GM21528 (cell line): ENCODE results near the gene CACNG8.
"Not testable (repeated sequence)": the region's sequence is repeated elsewhere in the genome, so short reads cannot be mapped to it uniquely, and the experiment has no call there.

Source experiments
- ATAC-seq: cut with Tn5 transposase; IDR thresholded peaks from one replicate; pipeline ENCODE4 v1.9.1; 2021; ENCODE audit warnings: mild to moderate bottlenecking, moderate library complexity; ENCODE audit not compliant: unreplicated experiment, low FRiP score

Gene CACNG8

GRCh38 chr19:53962887-53963431, at the start of gene CACNG8:
Gene CACNG8, plus strand, starts transcription at chr19:53962937.
- no peak for ATAC-seq

- no peak for ATAC-seq
These were observed 47.7 kb upstream of the CACNG8 start for GRCh38 chr19:53915000-53915399.

- no peak for ATAC-seq
These were observed 46.7 kb upstream of the CACNG8 start for GRCh38 chr19:53916004-53916403.

GRCh38 chr19:53917356-53917755, 45.4 kb upstream of the CACNG8 start:
- ATAC-seq = no peak

- no peak for ATAC-seq
These were observed 35.0 kb upstream of the CACNG8 start for GRCh38 chr19:53927739-53928138.

GRCh38 chr19:53936029-53936428, 26.7 kb upstream of the CACNG8 start:
- ATAC-seq = no peak

- ATAC-seq = no peak
These were observed 20.5 kb upstream of the CACNG8 start for GRCh38 chr19:53942001-53942786.

GRCh38 chr19:53944416-53944815, 18.3 kb upstream of the CACNG8 start:
- no peak for ATAC-seq

- ATAC-seq = no peak
These were observed 17.8 kb upstream of the CACNG8 start for GRCh38 chr19:53944933-53945332.

GRCh38 chr19:53945441-53945840, 17.3 kb upstream of the CACNG8 start:
- no peak for ATAC-seq

GRCh38 chr19:53945998-53946397, 16.7 kb upstream of the CACNG8 start:
- no peak for ATAC-seq

GRCh38 chr19:53947624-53948023, 15.1 kb upstream of the CACNG8 start:
- no peak for ATAC-seq

- ATAC-seq = not testable (repeated sequence)
These were observed 14.1 kb upstream of the CACNG8 start for GRCh38 chr19:53948611-53949010.

- ATAC-seq = no peak
These were observed 11.3 kb upstream of the CACNG8 start for GRCh38 chr19:53951436-53951835.

GRCh38 chr19:53951947-53952346, 10.8 kb upstream of the CACNG8 start:
- ATAC-seq = no peak

GRCh38 chr19:53953383-53953782, 9.4 kb upstream of the CACNG8 start:
- ATAC-seq = no peak

GRCh38 chr19:53957448-53958167, 5.1 kb upstream of the CACNG8 start:
- no peak for ATAC-seq

GRCh38 chr19:53958168-53958571, 4.6 kb upstream of the CACNG8 start:
- ATAC-seq = no peak

- no peak for ATAC-seq
These were observed 3.6 kb upstream of the CACNG8 start for GRCh38 chr19:53958823-53959757.

- ATAC-seq = no peak
These were observed 2.5 kb upstream of the CACNG8 start for GRCh38 chr19:53960187-53960586.

- no peak for ATAC-seq
These were observed 1.9 kb upstream of the CACNG8 start for GRCh38 chr19:53960886-53961285.
